Measurements from ENCODE around the gene DAPK1.

GRCh38 chr9:87499424-87500017, 1.9 kb downstream of the DAPK1 start:
- TF ChIP-seq, protein P1, sequence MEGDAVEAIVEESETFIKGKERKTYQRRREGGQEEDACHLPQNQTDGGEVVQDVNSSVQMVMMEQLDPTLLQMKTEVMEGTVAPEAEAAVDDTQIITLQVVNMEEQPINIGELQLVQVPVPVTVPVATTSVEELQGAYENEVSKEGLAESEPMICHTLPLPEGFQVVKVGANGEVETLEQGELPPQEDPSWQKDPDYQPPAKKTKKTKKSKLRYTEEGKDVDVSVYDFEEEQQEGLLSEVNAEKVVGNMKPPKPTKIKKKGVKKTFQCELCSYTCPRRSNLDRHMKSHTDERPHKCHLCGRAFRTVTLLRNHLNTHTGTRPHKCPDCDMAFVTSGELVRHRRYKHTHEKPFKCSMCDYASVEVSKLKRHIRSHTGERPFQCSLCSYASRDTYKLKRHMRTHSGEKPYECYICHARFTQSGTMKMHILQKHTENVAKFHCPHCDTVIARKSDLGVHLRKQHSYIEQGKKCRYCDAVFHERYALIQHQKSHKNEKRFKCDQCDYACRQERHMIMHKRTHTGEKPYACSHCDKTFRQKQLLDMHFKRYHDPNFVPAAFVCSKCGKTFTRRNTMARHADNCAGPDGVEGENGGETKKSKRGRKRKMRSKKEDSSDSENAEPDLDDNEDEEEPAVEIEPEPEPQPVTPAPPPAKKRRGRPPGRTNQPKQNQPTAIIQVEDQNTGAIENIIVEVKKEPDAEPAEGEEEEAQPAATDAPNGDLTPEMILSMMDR (IDR thresholded peaks at IDR 0.05; ENCODE audit: extremely low read depth in 1 of 2, insufficient read depth in 1 of 2, low read depth in 1 of 2, low read length in 2 of 2) = no peak
- TF ChIP-seq POLR2A (IDR thresholded peaks at IDR 0.05; ENCODE audit: low read depth, low read length) (peak; percentile 38), EZH2 (IDR thresholded peaks at IDR 0.05; ENCODE audit: borderline replicate concordance, low read depth, low read length, severe bottlenecking) (no peak), POLR2AphosphoS5 (IDR thresholded peaks at IDR 0.05; ENCODE audit: insufficient read depth, low read depth, low read length) (no peak), FOS (IDR thresholded peaks at IDR 0.05; ENCODE audit: borderline replicate concordance, insufficient read depth, low read length) (no peak)
- TF ChIP-seq, protein P2, sequence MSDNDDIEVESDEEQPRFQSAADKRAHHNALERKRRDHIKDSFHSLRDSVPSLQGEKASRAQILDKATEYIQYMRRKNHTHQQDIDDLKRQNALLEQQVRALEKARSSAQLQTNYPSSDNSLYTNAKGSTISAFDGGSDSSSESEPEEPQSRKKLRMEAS (IDR thresholded peaks at IDR 0.05; ENCODE audit: insufficient read depth, insufficient read length) = no peak
